Trophoblast cell (in vitro differentiated cells and primary cell): ENCODE results near the gene TYR.
"Not testable (repeated sequence)": the region's sequence is repeated elsewhere in the genome, so short reads cannot be mapped to it uniquely, and the experiment has no call there.

Experiments used
- DNase-seq, 2 donors: peaks; one replicate each; pipeline ENCODE4 v3.0.0-alpha.2; 2016
- H2AFZ ChIP-seq: 2 replicates; pipeline ENCODE4 v1.6.1; 2013; ENCODE audit warnings: low read length, moderate library complexity, mild to moderate bottlenecking; ENCODE audit not compliant: insufficient read depth, poor library complexity
- H2AK5ac ChIP-seq: 2 replicates; pipeline ENCODE4 v1.6.1; 2013; ENCODE audit warnings: mild to moderate bottlenecking, low read length
- H2BK120ac ChIP-seq: 2 replicates; pipeline ENCODE4 v1.6.1; 2013; ENCODE audit warnings: low read length, mild to moderate bottlenecking, moderate library complexity; ENCODE audit not compliant: insufficient read depth, poor library complexity
- H2BK12ac ChIP-seq: 2 replicates; pipeline ENCODE4 v1.6.1; 2013; ENCODE audit warnings: mild to moderate bottlenecking, low read length, moderate library complexity
- H2BK5ac ChIP-seq: 2 replicates; pipeline ENCODE4 v1.6.1; 2013; ENCODE audit warnings: low read length, low read depth, moderate library complexity, mild to moderate bottlenecking; ENCODE audit not compliant: poor library complexity
- H3K14ac ChIP-seq: 2 replicates; pipeline ENCODE4 v1.6.1; 2013; ENCODE audit warnings: mild to moderate bottlenecking, low read length
- H3K18ac ChIP-seq: 2 replicates; pipeline ENCODE4 v1.6.1; 2013; ENCODE audit warnings: mild to moderate bottlenecking, low read length
- H3K23ac ChIP-seq: 2 replicates; pipeline ENCODE4 v1.6.1; 2013; ENCODE audit warnings: low read length
- H3K27ac ChIP-seq: 2 replicates; pipeline ENCODE4 v1.5.1; 2013; ENCODE audit warnings: low read depth, mild to moderate bottlenecking, inconsistent platforms, low read length, moderate library complexity
- H3K27me3 ChIP-seq: 2 replicates; pipeline ENCODE4 v1.6.1; 2013; ENCODE audit warnings: inconsistent platforms, mild to moderate bottlenecking, low read length, moderate library complexity; ENCODE audit not compliant: insufficient read depth
- H3K36me3 ChIP-seq, 2 experiments: 1 replicate in 1 of 2; 2 replicates in 1 of 2; pipeline ENCODE4 v1.6.1; 2013; ENCODE audit warnings: low read length in 2 of 2, mild to moderate bottlenecking in 2 of 2, moderate library complexity in 1 of 2; ENCODE audit not compliant: insufficient read depth in 2 of 2, control insufficient read depth in 1 of 2
- H3K4ac ChIP-seq: 2 replicates; pipeline ENCODE4 v1.6.1; 2013; ENCODE audit warnings: low read depth, mild to moderate bottlenecking, low read length, moderate library complexity
- H3K4me1 ChIP-seq, 2 experiments: 1 replicate in 1 of 2; 2 replicates in 1 of 2; pipeline ENCODE4 v1.6.1; 2013; ENCODE audit warnings: low read length in 2 of 2, mild to moderate bottlenecking in 2 of 2, moderate library complexity in 1 of 2; ENCODE audit not compliant: insufficient read depth in 2 of 2, control insufficient read depth in 1 of 2
- H3K4me2 ChIP-seq: 2 replicates; pipeline ENCODE4 v1.6.1; 2013; ENCODE audit warnings: inconsistent platforms, mild to moderate bottlenecking, low read length, moderate library complexity
- H3K4me3 ChIP-seq: 2 replicates; pipeline ENCODE4 v1.5.1; 2013; ENCODE audit warnings: mild to moderate bottlenecking, low read depth, low read length, inconsistent platforms
- H3K79me1 ChIP-seq: one replicate; pipeline ENCODE4 v1.6.1; 2013; ENCODE audit warnings: low read length
- H3K79me2 ChIP-seq: 2 replicates; pipeline ENCODE4 v1.6.1; 2013; ENCODE audit warnings: low read length, mild to moderate bottlenecking; ENCODE audit not compliant: control insufficient read depth, insufficient read depth, poor library complexity
- H3K9ac ChIP-seq: 2 replicates; pipeline ENCODE4 v1.6.1; 2013; ENCODE audit warnings: mild to moderate bottlenecking, low read length
- H3K9me3 ChIP-seq: 2 replicates; pipeline ENCODE4 v1.6.1; 2013; ENCODE audit warnings: low read depth, mild to moderate bottlenecking, control low read depth, inconsistent platforms, low read length; ENCODE audit not compliant: insufficient read depth
- H4K12ac ChIP-seq: 2 replicates; pipeline ENCODE4 v1.6.1; 2013; ENCODE audit warnings: low read depth, mild to moderate bottlenecking, low read length, moderate library complexity
- H4K8ac ChIP-seq: 2 replicates; pipeline ENCODE4 v1.6.1; 2013; ENCODE audit warnings: low read depth, mild to moderate bottlenecking, low read length, moderate library complexity
- H4K91ac ChIP-seq: one replicate; pipeline ENCODE4 v1.6.1; 2013; ENCODE audit warnings: low read depth, mild to moderate bottlenecking, low read length, moderate library complexity
- WGBS: extraction: QIAGEN DNeasy Blood & Tissue Kit; methylation state at CpG from one replicate; pipeline ENCODE4 v1.1.7; 2013; ENCODE audit warnings: missing lambda C conversion rate; ENCODE audit not compliant: insufficient read length, insufficient coverage; ENCODE audit errors: extremely low coverage; 5-methylcytosine and 5-hydroxymethylcytosine counted together

Gene TYR

GRCh38 chr11:89321401-89321800 is 143.7 kb downstream of the TYR start:
- H3K79me2 ChIP-seq = no peaks in the 10 kb centered on the region
- H3K9me3 ChIP-seq = no peaks in the 10 kb centered on the region
- H3K4me1 ChIP-seq = no peaks in the 10 kb centered on the region
- H3K9ac ChIP-seq = no peak overlapping the region
- no peak overlapping the region for H3K4me3 ChIP-seq
- H2AFZ ChIP-seq = no peak overlapping the region
- H3K27me3 ChIP-seq = no peaks in the 10 kb centered on the region
- H4K8ac ChIP-seq = no peak overlapping the region
- no CpG with 5 or more reads among the region's 2 CpGs for WGBS
- no peak overlapping the region for H3K18ac ChIP-seq
- H3K79me1 ChIP-seq = no peaks in the 10 kb centered on the region
- H3K4me2 ChIP-seq = no peak overlapping the region
- H3K36me3 ChIP-seq = peaks cover 0 to 2% of the 10 kb centered on the region in 2 experiments
- H3K23ac ChIP-seq = no peak overlapping the region
- no peak overlapping the region for H2BK12ac ChIP-seq
- no peak overlapping the region for H3K4ac ChIP-seq
- no peak overlapping the region for H2BK120ac ChIP-seq
- no peak overlapping the region for H2BK5ac ChIP-seq
- DNase-seq = no peak
- no peak overlapping the region for H4K91ac ChIP-seq
- no peak overlapping the region for H2AK5ac ChIP-seq
- H3K14ac ChIP-seq = no peak overlapping the region
- H3K27ac ChIP-seq = no peak overlapping the region
- H4K12ac ChIP-seq = no peak overlapping the region

DNA sequence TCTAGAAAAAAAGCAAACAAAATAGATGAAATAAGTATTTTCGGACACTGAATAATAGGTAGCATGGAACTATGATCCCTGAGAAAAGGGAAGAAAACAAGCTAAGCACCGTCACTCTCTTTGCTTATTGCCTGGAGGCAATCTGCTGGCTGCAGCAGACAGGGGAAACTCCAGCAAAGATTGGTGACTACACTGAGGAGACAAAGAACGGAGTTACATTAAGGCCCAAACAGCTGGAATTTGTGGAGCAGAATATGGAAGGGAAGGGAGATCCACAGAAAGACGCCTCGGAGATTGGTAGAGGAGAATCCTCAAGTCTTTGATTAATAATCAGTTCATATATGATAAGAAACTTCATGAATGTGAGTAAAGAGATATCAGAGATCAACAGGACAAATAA is 150.2 kb downstream of the TYR start:
- no peak overlapping the region for H2BK120ac ChIP-seq
- H3K36me3 ChIP-seq = no peaks in the 10 kb centered on the region
- H4K12ac ChIP-seq = no peak overlapping the region
- no peak overlapping the region for H2AK5ac ChIP-seq
- no peaks in the 10 kb centered on the region for H3K4me1 ChIP-seq
- no peaks in the 10 kb centered on the region for H3K79me2 ChIP-seq
- no CpG with 5 or more reads among the region's 5 CpGs for WGBS
- no peaks in the 10 kb centered on the region for H3K27me3 ChIP-seq
- no peak overlapping the region for H3K4me2 ChIP-seq
- peak; percentile 10 to 38 for DNase-seq
- no peak overlapping the region for H3K18ac ChIP-seq
- no peak overlapping the region for H3K4ac ChIP-seq
- H3K27ac ChIP-seq = no peak overlapping the region
- no peak overlapping the region for H4K8ac ChIP-seq
- no peak overlapping the region for H3K4me3 ChIP-seq
- no peak overlapping the region for H4K91ac ChIP-seq
- H3K9ac ChIP-seq = no peak overlapping the region
- H3K23ac ChIP-seq = no peak overlapping the region
- no peak overlapping the region for H3K14ac ChIP-seq
- no peak overlapping the region for H2BK5ac ChIP-seq
- no peak overlapping the region for H2AFZ ChIP-seq
- no peak overlapping the region for H2BK12ac ChIP-seq
- no peaks in the 10 kb centered on the region for H3K79me1 ChIP-seq
- H3K9me3 ChIP-seq = no peaks in the 10 kb centered on the region

- H3K27me3 ChIP-seq = not testable (repeated sequence)
- no CpG with 5 or more reads among the region's 4 CpGs for WGBS
Observed at GRCh38 chr11:89331940-89332339, 154.3 kb downstream of the TYR start.

DNA sequence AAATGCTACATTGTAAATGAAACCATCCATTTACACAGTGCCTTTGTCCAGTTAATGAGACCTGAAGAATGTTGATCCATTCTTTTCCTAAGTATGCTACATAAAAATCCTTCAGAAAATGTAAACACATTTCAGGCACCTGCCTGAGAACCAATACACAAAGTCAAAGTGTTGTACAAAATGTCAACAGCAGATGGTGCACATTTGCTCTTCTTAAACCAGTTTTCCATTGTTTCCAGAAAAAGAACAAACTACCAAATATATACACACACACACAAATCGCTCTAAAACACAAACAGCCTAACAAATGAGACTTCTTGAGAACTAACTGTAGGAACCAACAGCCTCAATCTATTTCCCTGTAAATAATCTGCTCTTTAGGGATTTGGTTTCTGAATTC is 156.0 kb downstream of the TYR start:
- H3K9me3 ChIP-seq, H3K79me1 ChIP-seq, H3K23ac ChIP-seq, H3K4ac ChIP-seq, H4K12ac ChIP-seq, H2AK5ac ChIP-seq, H3K18ac ChIP-seq, H2BK5ac ChIP-seq, H3K4me2 ChIP-seq, H3K79me2 ChIP-seq, H3K4me1 ChIP-seq, H2BK12ac ChIP-seq, H3K27me3 ChIP-seq, H3K27ac ChIP-seq, H3K36me3 ChIP-seq, H4K91ac ChIP-seq, H2BK120ac ChIP-seq, H3K14ac ChIP-seq, H3K9ac ChIP-seq, H2AFZ ChIP-seq, H4K8ac ChIP-seq, H3K4me3 ChIP-seq: not testable (repeated sequence)
- peak in 1 of 2 donors; percentile 51 for DNase-seq
- 100% methylated on average over 1 of the region's 1 CpG for WGBS

More at GRCh38 chr11:89331940-89332339, 154.3 kb downstream of the TYR start:
- not testable (repeated sequence) for DNase-seq, H2BK12ac ChIP-seq, H3K18ac ChIP-seq, H4K8ac ChIP-seq, H4K91ac ChIP-seq, H2AK5ac ChIP-seq, H3K9ac ChIP-seq, H2BK5ac ChIP-seq, H3K23ac ChIP-seq, H3K4ac ChIP-seq, H3K4me1 ChIP-seq, H4K12ac ChIP-seq, H3K9me3 ChIP-seq, H3K79me2 ChIP-seq, H3K4me3 ChIP-seq, H3K14ac ChIP-seq, H3K4me2 ChIP-seq, H3K79me1 ChIP-seq, H3K36me3 ChIP-seq, H2AFZ ChIP-seq, H2BK120ac ChIP-seq, H3K27ac ChIP-seq
